ENCODE results near the gene CFAP61.

DNA sequence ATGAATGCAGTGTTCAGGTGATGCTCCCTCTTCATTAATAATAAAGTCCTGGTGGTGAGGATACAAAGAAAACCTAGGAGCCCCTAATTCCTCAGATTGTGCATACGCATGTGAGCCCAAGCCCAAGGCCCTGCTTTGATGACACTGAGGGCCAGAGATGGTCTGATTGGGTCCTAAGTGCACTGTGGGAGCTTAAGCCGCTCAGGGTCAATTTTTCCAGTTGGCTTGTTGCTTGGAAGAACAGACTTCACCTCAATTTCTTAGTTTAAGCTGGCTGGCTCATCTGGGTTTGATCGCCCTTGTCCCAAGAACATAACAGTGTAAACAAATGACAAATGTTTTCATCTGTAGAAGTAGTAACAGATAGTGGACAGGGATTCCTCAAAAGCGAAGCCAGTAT, 357.0 kb downstream of the CFAP61 start:
- TF ChIP-seq, protein P1, sequence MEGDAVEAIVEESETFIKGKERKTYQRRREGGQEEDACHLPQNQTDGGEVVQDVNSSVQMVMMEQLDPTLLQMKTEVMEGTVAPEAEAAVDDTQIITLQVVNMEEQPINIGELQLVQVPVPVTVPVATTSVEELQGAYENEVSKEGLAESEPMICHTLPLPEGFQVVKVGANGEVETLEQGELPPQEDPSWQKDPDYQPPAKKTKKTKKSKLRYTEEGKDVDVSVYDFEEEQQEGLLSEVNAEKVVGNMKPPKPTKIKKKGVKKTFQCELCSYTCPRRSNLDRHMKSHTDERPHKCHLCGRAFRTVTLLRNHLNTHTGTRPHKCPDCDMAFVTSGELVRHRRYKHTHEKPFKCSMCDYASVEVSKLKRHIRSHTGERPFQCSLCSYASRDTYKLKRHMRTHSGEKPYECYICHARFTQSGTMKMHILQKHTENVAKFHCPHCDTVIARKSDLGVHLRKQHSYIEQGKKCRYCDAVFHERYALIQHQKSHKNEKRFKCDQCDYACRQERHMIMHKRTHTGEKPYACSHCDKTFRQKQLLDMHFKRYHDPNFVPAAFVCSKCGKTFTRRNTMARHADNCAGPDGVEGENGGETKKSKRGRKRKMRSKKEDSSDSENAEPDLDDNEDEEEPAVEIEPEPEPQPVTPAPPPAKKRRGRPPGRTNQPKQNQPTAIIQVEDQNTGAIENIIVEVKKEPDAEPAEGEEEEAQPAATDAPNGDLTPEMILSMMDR (IDR thresholded peaks at IDR 0.05) = no peak
- no peak for TF ChIP-seq POLR2A (IDR thresholded peaks at IDR 0.05)
